Ishikawa (cell line): ENCODE results near the gene POLR3E.

Experiments
- CEBPB ChIP-seq: IDR thresholded peaks from 2 replicates; pipeline ENCODE4 v1.6.1; 2012
- CREB1 ChIP-seq: IDR thresholded peaks from 2 replicates; pipeline ENCODE4 v1.6.1; 2012; ENCODE audit warnings: low read depth
- EGR1 ChIP-seq: IDR thresholded peaks from 2 replicates; pipeline ENCODE4 v1.6.1; 2012
- EP300 ChIP-seq: IDR thresholded peaks from 2 replicates; pipeline ENCODE4 v1.6.1; 2012; ENCODE audit warnings: borderline replicate concordance
- FOXM1 ChIP-seq: IDR thresholded peaks from 2 replicates; pipeline ENCODE4 v1.6.1; 2012; ENCODE audit warnings: low read depth, borderline replicate concordance
- NFIC ChIP-seq: IDR thresholded peaks from 2 replicates; pipeline ENCODE4 v1.6.1; 2012
- RAD21 ChIP-seq: IDR thresholded peaks from 2 replicates; pipeline ENCODE4 v1.6.1; 2012; ENCODE audit warnings: low read depth
- TAF1 ChIP-seq: IDR thresholded peaks from 2 replicates; pipeline ENCODE4 v1.6.1; 2012; ENCODE audit warnings: low read depth, mild to moderate bottlenecking
- TCF12 ChIP-seq: IDR thresholded peaks from 2 replicates; pipeline ENCODE4 v1.6.1; 2012; ENCODE audit warnings: low read depth
- TEAD4 ChIP-seq: IDR thresholded peaks from 2 replicates; pipeline ENCODE4 v1.6.1; 2012
- YY1 ChIP-seq: IDR thresholded peaks from 2 replicates; pipeline ENCODE4 v1.6.1; 2012; ENCODE audit warnings: low read depth
- ZBTB7A ChIP-seq: IDR thresholded peaks from 2 replicates; pipeline ENCODE4 v1.6.1; 2012; ENCODE audit warnings: low read depth
- TF ChIP-seq, protein P1 (sequence below): IDR thresholded peaks from 2 replicates; pipeline ENCODE4 v1.6.1; 2012
- TF ChIP-seq, protein P2 (sequence below): IDR thresholded peaks from 2 replicates; pipeline ENCODE4 v1.6.1; 2012
- TF ChIP-seq, protein P3 (sequence below): IDR thresholded peaks from 2 replicates; pipeline ENCODE4 v1.6.1; 2012; ENCODE audit warnings: low read depth, mild to moderate bottlenecking

POLR3E gene, protein sequence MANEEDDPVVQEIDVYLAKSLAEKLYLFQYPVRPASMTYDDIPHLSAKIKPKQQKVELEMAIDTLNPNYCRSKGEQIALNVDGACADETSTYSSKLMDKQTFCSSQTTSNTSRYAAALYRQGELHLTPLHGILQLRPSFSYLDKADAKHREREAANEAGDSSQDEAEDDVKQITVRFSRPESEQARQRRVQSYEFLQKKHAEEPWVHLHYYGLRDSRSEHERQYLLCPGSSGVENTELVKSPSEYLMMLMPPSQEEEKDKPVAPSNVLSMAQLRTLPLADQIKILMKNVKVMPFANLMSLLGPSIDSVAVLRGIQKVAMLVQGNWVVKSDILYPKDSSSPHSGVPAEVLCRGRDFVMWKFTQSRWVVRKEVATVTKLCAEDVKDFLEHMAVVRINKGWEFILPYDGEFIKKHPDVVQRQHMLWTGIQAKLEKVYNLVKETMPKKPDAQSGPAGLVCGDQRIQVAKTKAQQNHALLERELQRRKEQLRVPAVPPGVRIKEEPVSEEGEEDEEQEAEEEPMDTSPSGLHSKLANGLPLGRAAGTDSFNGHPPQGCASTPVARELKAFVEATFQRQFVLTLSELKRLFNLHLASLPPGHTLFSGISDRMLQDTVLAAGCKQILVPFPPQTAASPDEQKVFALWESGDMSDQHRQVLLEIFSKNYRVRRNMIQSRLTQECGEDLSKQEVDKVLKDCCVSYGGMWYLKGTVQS

DNA sequence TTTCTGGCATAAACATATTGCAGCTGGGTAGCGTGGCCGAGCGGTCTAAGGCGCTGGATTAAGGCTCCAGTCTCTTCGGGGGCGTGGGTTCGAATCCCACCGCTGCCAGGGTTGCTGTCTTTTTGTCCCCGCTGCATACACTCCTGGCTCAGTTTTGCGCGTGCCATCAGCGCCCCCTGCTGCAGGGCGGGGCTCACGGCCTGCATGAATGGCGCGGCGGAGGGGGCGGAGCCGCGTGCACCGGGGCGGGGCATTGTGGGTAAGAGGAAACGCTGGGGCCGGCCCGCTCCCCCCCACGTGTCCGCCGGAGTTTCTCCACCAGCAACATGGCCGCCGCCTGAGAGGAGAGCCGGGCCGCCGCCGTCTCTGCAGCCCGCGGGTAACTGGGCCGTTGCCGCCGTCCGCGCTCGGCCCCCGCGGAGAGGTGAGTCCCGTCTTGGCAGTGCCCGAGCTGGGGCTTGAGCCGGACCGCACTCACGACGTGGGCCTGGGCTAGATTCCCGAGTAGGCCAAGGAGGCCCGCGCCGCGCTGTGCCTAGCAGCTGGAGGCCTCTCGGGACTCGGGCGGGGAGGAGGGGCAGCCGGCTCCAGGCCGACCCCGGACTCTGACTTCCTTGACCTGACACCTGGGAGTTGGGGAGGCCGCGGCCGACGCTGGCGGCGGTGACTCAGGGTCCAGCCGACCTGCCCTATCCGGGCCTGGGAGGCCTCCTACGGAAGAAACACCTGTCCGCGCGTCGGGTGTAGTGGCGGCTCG lies at the start of gene POLR3E:
Gene POLR3E, plus strand, starts transcription at position 296 of the 757 bp plus-strand sequence. CDS start 5,560 bp downstream, outside the sequence.
- TF ChIP-seq NFIC (peak; percentile 52), ZBTB7A (0 out of 2 replicates have a peak, but pooled peaks have one; percentile 52), CEBPB (peak; percentile 48; the same call in 1 of the 2 replicates), RAD21 (peak; percentile 86), TEAD4 (peak; percentile 95), EP300 (no peak), TAF1 (peak; percentile 94), FOXM1 (no peak), TCF12 (peak; percentile 45), YY1 (peak; percentile 94), CREB1 (0 out of 2 replicates have a peak, but pooled peaks have one; percentile 38), EGR1 (no peak)
- TF ChIP-seq, protein P1, sequence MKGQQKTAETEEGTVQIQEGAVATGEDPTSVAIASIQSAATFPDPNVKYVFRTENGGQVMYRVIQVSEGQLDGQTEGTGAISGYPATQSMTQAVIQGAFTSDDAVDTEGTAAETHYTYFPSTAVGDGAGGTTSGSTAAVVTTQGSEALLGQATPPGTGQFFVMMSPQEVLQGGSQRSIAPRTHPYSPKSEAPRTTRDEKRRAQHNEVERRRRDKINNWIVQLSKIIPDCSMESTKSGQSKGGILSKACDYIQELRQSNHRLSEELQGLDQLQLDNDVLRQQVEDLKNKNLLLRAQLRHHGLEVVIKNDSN: peak; percentile 83
- TF ChIP-seq, protein P2, sequence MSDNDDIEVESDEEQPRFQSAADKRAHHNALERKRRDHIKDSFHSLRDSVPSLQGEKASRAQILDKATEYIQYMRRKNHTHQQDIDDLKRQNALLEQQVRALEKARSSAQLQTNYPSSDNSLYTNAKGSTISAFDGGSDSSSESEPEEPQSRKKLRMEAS: peak; percentile 76
- TF ChIP-seq, protein P3, sequence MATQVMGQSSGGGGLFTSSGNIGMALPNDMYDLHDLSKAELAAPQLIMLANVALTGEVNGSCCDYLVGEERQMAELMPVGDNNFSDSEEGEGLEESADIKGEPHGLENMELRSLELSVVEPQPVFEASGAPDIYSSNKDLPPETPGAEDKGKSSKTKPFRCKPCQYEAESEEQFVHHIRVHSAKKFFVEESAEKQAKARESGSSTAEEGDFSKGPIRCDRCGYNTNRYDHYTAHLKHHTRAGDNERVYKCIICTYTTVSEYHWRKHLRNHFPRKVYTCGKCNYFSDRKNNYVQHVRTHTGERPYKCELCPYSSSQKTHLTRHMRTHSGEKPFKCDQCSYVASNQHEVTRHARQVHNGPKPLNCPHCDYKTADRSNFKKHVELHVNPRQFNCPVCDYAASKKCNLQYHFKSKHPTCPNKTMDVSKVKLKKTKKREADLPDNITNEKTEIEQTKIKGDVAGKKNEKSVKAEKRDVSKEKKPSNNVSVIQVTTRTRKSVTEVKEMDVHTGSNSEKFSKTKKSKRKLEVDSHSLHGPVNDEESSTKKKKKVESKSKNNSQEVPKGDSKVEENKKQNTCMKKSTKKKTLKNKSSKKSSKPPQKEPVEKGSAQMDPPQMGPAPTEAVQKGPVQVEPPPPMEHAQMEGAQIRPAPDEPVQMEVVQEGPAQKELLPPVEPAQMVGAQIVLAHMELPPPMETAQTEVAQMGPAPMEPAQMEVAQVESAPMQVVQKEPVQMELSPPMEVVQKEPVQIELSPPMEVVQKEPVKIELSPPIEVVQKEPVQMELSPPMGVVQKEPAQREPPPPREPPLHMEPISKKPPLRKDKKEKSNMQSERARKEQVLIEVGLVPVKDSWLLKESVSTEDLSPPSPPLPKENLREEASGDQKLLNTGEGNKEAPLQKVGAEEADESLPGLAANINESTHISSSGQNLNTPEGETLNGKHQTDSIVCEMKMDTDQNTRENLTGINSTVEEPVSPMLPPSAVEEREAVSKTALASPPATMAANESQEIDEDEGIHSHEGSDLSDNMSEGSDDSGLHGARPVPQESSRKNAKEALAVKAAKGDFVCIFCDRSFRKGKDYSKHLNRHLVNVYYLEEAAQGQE: 0 out of 2 replicates have a peak, but pooled peaks have one; percentile 10

DNA sequence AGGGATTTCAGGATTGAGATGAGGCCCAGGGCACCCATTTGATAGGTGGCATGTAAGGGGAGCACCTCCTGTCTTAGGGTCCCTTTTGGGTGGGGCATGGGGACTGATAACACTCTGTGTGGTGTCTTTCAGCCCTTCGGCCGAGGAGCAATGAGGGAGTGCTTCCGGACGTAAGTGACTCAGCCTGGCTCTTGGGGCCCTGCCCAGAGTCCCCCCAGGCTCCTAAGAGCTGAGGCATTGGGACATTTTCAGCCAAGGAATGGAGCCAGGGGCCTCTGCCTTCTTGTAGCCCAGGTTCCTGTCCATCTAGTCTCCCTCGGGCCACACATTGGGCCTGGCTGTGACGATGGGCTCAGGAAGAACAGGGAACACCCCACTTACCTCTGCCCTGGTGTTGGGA lies 46.7 kb upstream of the POLR3E start:
- TF ChIP-seq, protein P3: no peak
- TF ChIP-seq EP300 (no peak), FOXM1 (no peak), CEBPB (no peak), TEAD4 (no peak), EGR1 (no peak), TCF12 (no peak), ZBTB7A (no peak)
- TF ChIP-seq, protein P2: no peak

DNA sequence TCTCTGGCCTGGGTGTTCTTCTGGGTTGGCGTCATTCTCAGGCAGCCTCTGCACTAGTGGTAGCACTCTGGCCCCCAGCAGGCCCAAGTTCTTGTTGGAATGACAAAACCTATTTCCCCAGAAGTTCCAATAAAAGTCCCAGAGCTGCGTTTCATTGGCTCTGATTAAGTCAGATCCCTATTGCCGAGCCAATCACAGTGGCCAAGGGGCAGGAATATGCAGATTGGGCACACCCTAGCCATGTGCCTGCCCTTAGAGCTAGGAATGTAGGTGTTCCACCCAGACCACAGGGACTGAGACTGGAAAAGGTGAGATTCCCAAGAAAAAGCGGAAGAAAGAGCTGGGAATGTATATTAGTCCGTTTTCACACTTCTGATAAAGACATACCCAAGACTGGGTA lies 44.9 kb upstream of the POLR3E start:
- TF ChIP-seq, protein P3: no peak
- no peak for TF ChIP-seq TAF1

DNA sequence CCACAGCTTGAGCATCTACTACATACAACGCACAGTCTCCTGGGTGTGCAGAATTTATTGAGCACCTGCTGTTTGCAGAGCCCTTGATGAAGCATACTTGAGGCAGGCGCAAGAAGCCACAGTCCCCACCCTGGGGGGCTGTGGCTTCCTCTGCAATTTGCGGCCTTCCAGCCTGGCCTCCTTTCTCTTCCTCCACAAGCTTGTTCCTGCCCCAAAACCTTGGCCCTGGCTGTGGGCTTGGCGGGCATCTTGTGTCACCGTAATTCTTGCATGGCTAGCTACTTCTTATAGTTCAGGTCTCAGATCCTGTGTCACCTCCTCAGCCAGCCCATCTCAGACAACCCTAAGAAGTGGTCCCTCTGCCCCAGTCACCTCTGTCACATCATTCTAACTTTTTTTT lies 43.9 kb upstream of the POLR3E start:
- TF ChIP-seq TAF1 (no peak), CREB1 (no peak), RAD21 (no peak), EGR1 (no peak), TCF12 (no peak), FOXM1 (no peak), YY1 (no peak), ZBTB7A (no peak), NFIC (no peak), TEAD4 (no peak)
- TF ChIP-seq, protein P1: no peak
- TF ChIP-seq, protein P3: no peak
